ENCODE results near the gene LDB3. TPM values are rescaled to one million over a fixed set of nuclear protein-coding genes. Genes with fewer than 3 reads are reported as not detected.

LDB3 gene
- total RNA-seq, 2 donors from 2014 or later = not detected

- ATAC-seq (no peak), DNase-seq (ENCODE audit: low spot score) (peak; percentile 49)
- no peaks in the 10 kb centered on the region for H3K4me1 Mint-ChIP-seq (ENCODE audit: low read depth in 2 of 2)
- no peaks in the 10 kb centered on the region for H3K9me3 Mint-ChIP-seq
- H3K4me3 Mint-ChIP-seq = no peak overlapping the region
- no peak overlapping the region for H3K27ac Mint-ChIP-seq
- H3K27me3 Mint-ChIP-seq = no peaks in the 10 kb centered on the region
- H3K36me3 Mint-ChIP-seq = no peaks in the 10 kb centered on the region
Measured at GRCh38 chr10:86655173-86655540, 13.2 kb upstream of the LDB3 start.

GRCh38 chr10:86655596-86655995 lies 12.7 kb upstream of the LDB3 start:
- DNase-seq (ENCODE audit: low spot score) = no peak
- Mint-ChIP-seq H3K27ac (no peak overlapping the region), H3K36me3 (no peaks in the 10 kb centered on the region), H3K4me3 (no peak overlapping the region), H3K4me1 (ENCODE audit: low read depth in 2 of 2) (no peaks in the 10 kb centered on the region), H3K27me3 (no peaks in the 10 kb centered on the region), H3K9me3 (no peaks in the 10 kb centered on the region)
- ATAC-seq = no peak

GRCh38 chr10:86657011-86657395 lies 11.3 kb upstream of the LDB3 start:
- H3K27ac Mint-ChIP-seq = no peak overlapping the region
- no peak for DNase-seq (ENCODE audit: low spot score)
- H3K36me3 Mint-ChIP-seq = no peaks in the 10 kb centered on the region
- no peaks in the 10 kb centered on the region for H3K9me3 Mint-ChIP-seq
- H3K4me1 Mint-ChIP-seq (ENCODE audit: low read depth in 2 of 2) = no peaks in the 10 kb centered on the region
- no peaks in the 10 kb centered on the region for H3K27me3 Mint-ChIP-seq
- ATAC-seq = no peak
- H3K4me3 Mint-ChIP-seq = no peak overlapping the region

DNA sequence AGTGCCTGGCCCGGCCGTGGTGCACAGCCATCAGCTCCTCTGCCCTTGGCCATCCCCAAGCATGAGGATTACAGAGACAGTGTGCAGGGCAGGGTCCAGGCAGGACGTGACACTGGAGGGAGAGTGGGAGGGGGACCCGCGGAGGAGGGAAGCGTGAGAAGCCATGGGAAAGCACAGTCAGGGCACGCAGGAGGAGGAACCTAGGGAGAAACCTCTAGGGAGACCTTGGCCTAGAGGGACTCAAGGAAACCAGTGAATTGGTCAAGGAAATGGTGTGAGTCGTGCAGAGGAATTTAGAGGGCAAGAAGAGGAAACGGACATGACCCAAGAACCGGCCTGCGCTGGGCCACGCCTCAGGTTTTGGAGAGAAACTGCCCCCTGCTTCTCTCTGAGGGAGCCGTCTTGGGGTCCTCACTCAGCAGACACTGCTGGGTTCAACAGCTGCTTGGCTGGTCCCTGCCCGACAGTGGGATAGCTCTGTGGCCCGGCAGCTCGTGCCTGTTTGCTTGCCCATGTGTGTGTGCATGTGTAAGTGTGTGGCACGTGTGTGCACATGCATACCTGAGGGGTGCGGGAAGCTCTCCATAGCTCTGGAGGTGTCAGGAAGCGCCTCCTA lies 10.8 kb upstream of the LDB3 start:
- H3K27ac Mint-ChIP-seq = no peak overlapping the region
- H3K4me1 Mint-ChIP-seq (ENCODE audit: low read depth in 2 of 2) = no peaks in the 10 kb centered on the region
- ATAC-seq = no peak
- no peak for DNase-seq (ENCODE audit: low spot score)
- H3K9me3 Mint-ChIP-seq = no peaks in the 10 kb centered on the region
- H3K4me3 Mint-ChIP-seq = no peak overlapping the region
- H3K27me3 Mint-ChIP-seq = no peaks in the 10 kb centered on the region
- no peaks in the 10 kb centered on the region for H3K36me3 Mint-ChIP-seq

DNA sequence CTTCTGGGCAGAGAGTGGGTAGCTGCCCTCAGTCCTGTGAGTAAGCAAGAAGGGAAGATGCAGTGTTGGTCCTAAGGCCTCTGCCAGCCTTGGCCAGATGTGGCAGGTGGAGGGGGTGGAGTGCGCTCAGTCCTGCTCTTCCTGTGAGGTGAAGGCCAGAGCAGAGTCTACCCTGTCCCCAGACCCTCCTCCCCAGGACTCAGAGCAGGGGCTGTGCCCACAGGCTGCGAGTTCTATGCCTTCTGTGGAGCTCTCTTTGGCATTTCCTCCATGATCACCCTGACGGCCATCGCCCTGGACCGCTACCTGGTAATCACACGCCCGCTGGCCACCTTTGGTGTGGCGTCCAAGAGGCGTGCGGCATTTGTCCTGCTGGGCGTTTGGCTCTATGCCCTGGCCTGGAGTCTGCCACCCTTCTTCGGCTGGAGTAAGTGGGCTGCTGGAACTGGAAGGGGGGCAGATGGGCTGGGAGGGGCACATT lies 10.0 kb upstream of the LDB3 start:
- Mint-ChIP-seq H3K36me3 (no peaks in the 10 kb centered on the region), H3K9me3 (no peaks in the 10 kb centered on the region), H3K4me1 (ENCODE audit: low read depth in 2 of 2) (no peaks in the 10 kb centered on the region), H3K27me3 (no peaks in the 10 kb centered on the region), H3K4me3 (no peak overlapping the region), H3K27ac (no peak overlapping the region)
- DNase-seq (ENCODE audit: low spot score) (peak; percentile 57), ATAC-seq (no peak)

DNA sequence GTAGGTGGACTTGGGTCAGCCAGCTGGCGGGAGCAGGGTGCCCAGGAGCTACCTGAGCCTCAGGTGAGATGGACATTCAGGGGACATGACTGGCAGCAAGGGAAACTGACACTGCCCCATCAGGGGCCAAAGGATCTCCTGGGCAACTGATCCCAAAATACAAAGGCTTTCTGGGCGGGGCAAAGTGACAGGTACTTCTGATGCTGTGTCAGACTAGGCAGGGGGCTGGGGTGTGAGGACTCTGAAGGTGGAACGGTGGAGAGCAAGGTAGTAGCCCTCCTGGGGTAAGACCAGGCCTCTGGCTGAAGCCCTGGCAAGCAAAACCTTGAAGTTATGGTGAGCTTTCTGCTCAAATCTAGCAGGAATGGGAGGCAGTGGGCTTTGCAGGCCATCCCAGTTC lies 9.6 kb upstream of the LDB3 start:
- no peaks in the 10 kb centered on the region for H3K27me3 Mint-ChIP-seq
- DNase-seq (ENCODE audit: low spot score) (no peak), ATAC-seq (no peak)
- H3K9me3 Mint-ChIP-seq = no peaks in the 10 kb centered on the region
- H3K4me1 Mint-ChIP-seq (ENCODE audit: low read depth in 2 of 2) = no peaks in the 10 kb centered on the region
- H3K36me3 Mint-ChIP-seq = no peaks in the 10 kb centered on the region
- H3K4me3 Mint-ChIP-seq = no peak overlapping the region
- no peak overlapping the region for H3K27ac Mint-ChIP-seq

- H3K9me3 Mint-ChIP-seq = no peaks in the 10 kb centered on the region
- ATAC-seq = no peak
Measured at GRCh38 chr10:86659161-86659691, 9.1 kb upstream of the LDB3 start.

DNA sequence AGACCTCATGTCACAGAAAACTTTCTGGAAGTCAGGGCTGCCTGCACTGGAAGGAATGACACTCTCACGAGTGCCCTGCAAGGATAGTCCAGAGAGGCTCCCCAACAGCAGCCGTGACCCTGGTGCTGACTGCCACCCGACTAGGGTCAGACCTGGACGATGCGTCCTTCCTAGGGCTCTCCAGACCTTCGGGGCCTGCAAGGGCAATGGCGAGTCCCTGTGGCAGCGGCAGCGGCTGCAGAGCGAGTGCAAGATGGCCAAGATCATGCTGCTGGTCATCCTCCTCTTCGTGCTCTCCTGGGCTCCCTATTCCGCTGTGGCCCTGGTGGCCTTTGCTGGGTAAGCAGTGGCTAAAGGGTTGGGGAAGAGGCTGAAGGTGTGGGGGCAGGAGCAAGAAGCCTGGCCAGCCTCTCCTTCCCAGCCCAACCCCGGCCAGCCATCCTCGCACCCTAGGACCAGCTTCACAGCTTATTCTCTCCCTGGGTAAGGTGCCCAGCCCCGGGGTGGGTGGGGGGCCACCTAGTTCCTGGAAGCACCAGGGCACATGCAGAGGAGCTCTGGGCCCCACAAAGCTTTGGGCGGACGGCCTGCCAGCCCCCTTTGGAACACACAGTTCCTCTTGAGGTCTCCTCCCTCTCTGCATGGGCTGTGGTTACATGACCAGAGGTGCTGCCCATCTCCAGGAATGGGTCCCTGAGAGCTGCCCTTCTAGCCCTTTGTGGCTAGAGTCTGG lies 8.4 kb upstream of the LDB3 start:
- no peaks in the 10 kb centered on the region for H3K9me3 Mint-ChIP-seq
- no peak for ATAC-seq
- H3K36me3 Mint-ChIP-seq = no peaks in the 10 kb centered on the region
- DNase-seq (ENCODE audit: low spot score) = no peak
- no peak overlapping the region for H3K27ac Mint-ChIP-seq
- no peak overlapping the region for H3K4me3 Mint-ChIP-seq
- H3K4me1 Mint-ChIP-seq (ENCODE audit: low read depth in 2 of 2) = no peaks in the 10 kb centered on the region
- no peaks in the 10 kb centered on the region for H3K27me3 Mint-ChIP-seq

More at GRCh38 chr10:86659161-86659691, 9.1 kb upstream of the LDB3 start:
- DNase-seq (ENCODE audit: low spot score) = no peak
- Mint-ChIP-seq H3K27me3 (no peaks in the 10 kb centered on the region), H3K4me1 (ENCODE audit: low read depth in 2 of 2) (no peaks in the 10 kb centered on the region), H3K36me3 (no peaks in the 10 kb centered on the region), H3K4me3 (no peak overlapping the region), H3K27ac (no peak overlapping the region)

DNA sequence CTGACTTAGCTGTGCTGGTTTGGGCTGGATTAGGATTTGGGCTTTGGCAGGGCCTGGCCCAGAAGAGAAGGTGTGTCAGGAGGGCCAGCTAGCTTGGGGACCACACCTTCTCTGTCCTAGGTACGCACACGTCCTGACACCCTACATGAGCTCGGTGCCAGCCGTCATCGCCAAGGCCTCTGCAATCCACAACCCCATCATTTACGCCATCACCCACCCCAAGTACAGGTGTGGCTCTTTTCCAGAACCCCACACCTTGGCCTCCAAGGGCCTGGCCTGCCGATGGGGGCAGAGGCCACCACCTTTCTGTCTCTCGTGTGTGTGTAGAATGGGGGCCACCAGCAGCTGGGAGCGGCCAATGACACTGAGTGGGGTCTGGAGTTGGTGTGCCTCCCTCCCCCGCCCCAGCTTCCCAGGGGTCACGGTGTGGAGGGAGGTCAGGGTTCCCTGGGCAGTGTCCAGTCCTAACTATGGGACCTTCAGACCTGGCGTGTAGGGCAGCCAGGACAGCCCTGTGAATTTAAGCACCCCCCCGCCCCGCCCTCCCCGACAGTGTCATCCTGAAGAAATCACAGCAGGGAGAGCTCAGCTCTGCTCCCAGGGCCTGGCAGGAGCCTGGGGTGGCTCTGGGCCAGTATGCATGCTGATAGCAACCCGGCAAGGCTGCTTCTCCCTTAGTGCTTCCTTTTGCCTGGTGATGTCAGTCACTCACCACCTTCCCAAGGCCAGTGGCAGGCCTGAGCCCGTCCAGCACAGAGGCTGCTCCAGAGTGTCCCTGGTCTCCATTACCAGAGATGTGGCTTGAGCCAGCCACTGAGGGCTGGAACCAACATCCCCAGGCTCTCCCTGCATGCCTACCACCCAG lies 6.9 kb upstream of the LDB3 start:
- Mint-ChIP-seq H3K4me1 (ENCODE audit: low read depth in 2 of 2) (no peaks in the 10 kb centered on the region), H3K27me3 (no peaks in the 10 kb centered on the region), H3K9me3 (no peaks in the 10 kb centered on the region), H3K4me3 (no peak overlapping the region), H3K27ac (no peak overlapping the region), H3K36me3 (no peaks in the 10 kb centered on the region)
- no peak for ATAC-seq
- DNase-seq (ENCODE audit: low spot score) = no peak

DNA sequence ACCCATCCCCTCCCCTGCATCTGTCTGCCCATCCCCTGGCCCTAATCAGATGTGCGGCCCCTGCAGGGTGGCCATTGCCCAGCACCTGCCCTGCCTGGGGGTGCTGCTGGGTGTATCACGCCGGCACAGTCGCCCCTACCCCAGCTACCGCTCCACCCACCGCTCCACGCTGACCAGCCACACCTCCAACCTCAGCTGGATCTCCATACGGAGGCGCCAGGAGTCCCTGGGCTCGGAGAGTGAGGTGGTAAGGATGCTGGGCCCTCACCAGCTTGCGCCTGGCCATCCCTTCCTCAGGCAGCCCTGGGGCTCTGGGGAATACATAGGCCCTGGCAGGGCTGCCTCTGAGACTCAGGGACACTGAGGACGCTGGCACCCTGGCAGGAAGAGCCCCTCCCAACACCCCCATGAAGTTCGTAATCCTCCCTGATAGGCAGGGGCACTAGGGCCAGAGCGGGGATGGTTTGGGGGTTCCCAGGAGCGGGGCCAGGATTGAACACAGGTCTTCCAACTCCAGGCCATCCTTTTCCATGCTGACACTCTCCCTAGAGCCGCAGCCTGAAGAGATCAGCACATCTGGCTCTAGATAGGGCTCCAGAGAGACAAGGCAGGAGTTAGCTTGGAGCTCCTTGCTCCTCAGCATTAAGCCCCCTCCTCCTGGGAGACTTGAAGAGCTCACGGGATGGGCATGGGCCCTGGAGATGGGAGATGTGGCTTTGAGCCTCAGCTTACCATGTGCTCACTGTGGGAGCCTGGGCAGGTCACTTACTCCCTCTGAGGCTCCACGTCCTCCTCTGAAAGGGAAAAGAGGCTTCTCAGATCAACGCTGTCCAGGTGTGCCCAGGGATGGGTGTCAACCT lies 5.9 kb upstream of the LDB3 start:
- Mint-ChIP-seq H3K27ac (no peak overlapping the region), H3K9me3 (no peaks in the 10 kb centered on the region), H3K4me3 (no peak overlapping the region), H3K4me1 (ENCODE audit: low read depth in 2 of 2) (no peaks in the 10 kb centered on the region), H3K36me3 (no peaks in the 10 kb centered on the region), H3K27me3 (no peaks in the 10 kb centered on the region)
- DNase-seq (ENCODE audit: low spot score) (no peak), ATAC-seq (no peak)

GRCh38 chr10:86663046-86663345 lies 5.3 kb upstream of the LDB3 start:
- Mint-ChIP-seq H3K4me1 (ENCODE audit: low read depth in 2 of 2) (no peaks in the 10 kb centered on the region), H3K9me3 (no peaks in the 10 kb centered on the region), H3K27ac (no peak overlapping the region), H3K36me3 (no peaks in the 10 kb centered on the region), H3K27me3 (no peaks in the 10 kb centered on the region), H3K4me3 (no peak overlapping the region)
- no peak for ATAC-seq
- no peak for DNase-seq (ENCODE audit: low spot score)

GRCh38 chr10:86663576-86664339 lies 4.6 kb upstream of the LDB3 start:
- H3K36me3 Mint-ChIP-seq = no peaks in the 10 kb centered on the region
- no peak for ATAC-seq

More at GRCh38 chr10:86663576-86664339, 4.6 kb upstream of the LDB3 start:
- DNase-seq (ENCODE audit: low spot score) = no peak
- H3K27ac Mint-ChIP-seq = no peak overlapping the region
- H3K9me3 Mint-ChIP-seq = no peaks in the 10 kb centered on the region
- H3K4me1 Mint-ChIP-seq (ENCODE audit: low read depth in 2 of 2) = no peaks in the 10 kb centered on the region
- H3K4me3 Mint-ChIP-seq = no peak overlapping the region
- H3K27me3 Mint-ChIP-seq = no peaks in the 10 kb centered on the region

Data from natural killer cell treated with Interleukin-12 subunit alpha and Interleukin-12 subunit beta and Interleukin-15 and Interleukin-18, amount 100 ng/mL, for 72 hours (primary cell).